Motor neuron (in vitro differentiated cells): Measurements from ENCODE around the gene RSU1. TPM values are rescaled to one million over a fixed set of nuclear protein-coding genes. Genes with fewer than 3 reads are reported as not detected.
A peak's percentile ranks its signal among the peaks of the same experiment; 100 is the strongest.

ENCODE experiments used
- ATAC-seq, 8 experiments: fragments of 200-7000 bp; cut with Tn5 transposase; replicated peaks in 6 of 8; 2 replicates each; pipeline ENCODE4 v1.8.0; 2021; ENCODE audit warnings: mild to moderate bottlenecking in 8 of 8, moderate library complexity in 8 of 8
- H3K27ac ChIP-seq, 2 donors: fragments of 250-450 bp; sonication (Bioruptor Pico); 2 replicates each; pipeline ENCODE4 v1.9.0; 2021; ENCODE audit warnings: antibody characterized with exemption in 2 of 2, mild to moderate bottlenecking in 2 of 2, moderate library complexity in 1 of 2
- H3K4me1 ChIP-seq, 2 donors: fragments of 250-450 bp; sonication (Bioruptor Pico); replicated peaks in 1 of 2; 2 replicates each; pipeline ENCODE4 v1.6.1; 2021; ENCODE audit warnings: antibody characterized with exemption in 2 of 2, mild to moderate bottlenecking in 2 of 2, moderate library complexity in 1 of 2
- H3K4me3 ChIP-seq, 5 donors: fragments of 250-450 bp; sonication (Bioruptor Pico); 2 replicates each; pipeline ENCODE4 v1.9.0; 2021; ENCODE audit warnings: antibody characterized with exemption in 5 of 5, mild to moderate bottlenecking in 5 of 5, moderate library complexity in 4 of 5
- WGBS, 10 experiments: fragments of 450-650 bp; shearing (Covaris generic); methylation state at CpG; one replicate each; pipeline ENCODE4 v1.0.0; 2022; 5-methylcytosine and 5-hydroxymethylcytosine counted together
- in situ Hi-C, 9 experiments: fragments of 400-800 bp; cut with MboI; loops; one replicate each; pipeline ENCODE4 v1.15.0; 2021; ENCODE audit warnings: low sequenced_read_pairs in 9 of 9, low pct_unique_long_range_greater_than_20kb in 2 of 9; ENCODE audit not compliant: unreplicated experiment in 9 of 9
- total RNA-seq, 8 experiments: library from RNA; unstranded; fragments of 300-600 nt; gene quantifications; 2 replicates each; pipeline versions ENCODE4 v1.2.3 to v1.2.4, GENCODE V29; 2022

Gene RSU1
- total RNA-seq, 8 experiments from 2014 or later, result 20.9 to 55.9 (median 35.0) TPM

GRCh38 chr10:16544591-16544990, 272.6 kb downstream of the RSU1 start:
- no peak overlapping the region for H3K4me3 ChIP-seq
- ATAC-seq, result no peak
- in situ Hi-C loops, result loop anchor here in 2 of 9 experiments (25.0 kb wide), 1 partner anchor 657 kb away; no protein-coding TSS in a partner anchor
- no peak overlapping the region for H3K27ac ChIP-seq
- WGBS, 10 experiments, result 28 to 94% (median 77%) methylated on average over 2 to 4 of the region's 4 CpGs; no CpG with 5 or more reads in 1 of the 10 experiments
- no peaks in the 10 kb centered on the region for H3K4me1 ChIP-seq

- ATAC-seq, result peak in 3 of 8 experiments; percentile 14 to 83 (median 72)
- H3K27ac ChIP-seq, result no peak overlapping the region
- 0 to 92% (median 70%) methylated on average over 1 to 3 of the region's 3 CpGs for WGBS, 10 experiments
- in situ Hi-C loops, result loop anchor here in 2 of 9 experiments (25.0 kb wide), 1 partner anchor 657 kb away; no protein-coding TSS in a partner anchor
- H3K4me3 ChIP-seq, result no peak overlapping the region
- no peaks in the 10 kb centered on the region for H3K4me1 ChIP-seq
Observed at GRCh38 chr10:16544099-16544498, 273.1 kb downstream of the RSU1 start.
